CD14-positive monocyte (primary cell): ENCODE results near the gene ARSB. TPM values are rescaled to one million over a fixed set of nuclear protein-coding genes. Genes with fewer than 3 reads are reported as not detected.

ENCODE experiments used
- DNase-seq, 3 donors: peaks; one replicate each; pipeline ENCODE4 v3.0.0-alpha.2; 2011 to 2022
- H2AFZ ChIP-seq: 2 replicates; pipeline ENCODE4 v1.6.0; 2012; ENCODE audit warnings: mild to moderate bottlenecking, low read depth, low read length, inconsistent platforms; ENCODE audit not compliant: insufficient read depth, poor library complexity, severe bottlenecking
- H3K27ac ChIP-seq, 2 donors: 1 replicate in 1 of 2; 2 replicates in 1 of 2; pipeline ENCODE4 v1.5.1; 2012 to 2013; ENCODE audit warnings: low read length in 2 of 2, control low read depth in 1 of 2, inconsistent platforms in 1 of 2, low read depth in 1 of 2, mild to moderate bottlenecking in 1 of 2
- H3K27me3 ChIP-seq, 2 donors: one replicate each; pipeline versions ENCODE4 v1.6.0 to v1.6.1; 2011 to 2013; ENCODE audit warnings: low read length in 2 of 2; ENCODE audit not compliant: control insufficient read depth in 2 of 2, insufficient read depth in 2 of 2
- H3K36me3 ChIP-seq, 2 donors: replicated peaks in 1 of 2; 1 replicate in 1 of 2; 2 replicates in 1 of 2; pipeline versions ENCODE4 v1.5.1 to v1.6.1; 2012 to 2013; ENCODE audit warnings: low read length in 2 of 2, control low read depth in 1 of 2, inconsistent platforms in 1 of 2, mild to moderate bottlenecking in 1 of 2; ENCODE audit not compliant: insufficient read depth in 2 of 2, control insufficient read depth in 1 of 2
- H3K4me1 ChIP-seq, 2 donors: 1 replicate in 1 of 2; 2 replicates in 1 of 2; pipeline versions ENCODE4 v1.5.1 to v1.6.1; 2012 to 2013; ENCODE audit warnings: low read length in 2 of 2, control low read depth in 1 of 2, inconsistent platforms in 1 of 2, mild to moderate bottlenecking in 1 of 2, moderate library complexity in 1 of 2; ENCODE audit not compliant: insufficient read depth in 2 of 2, control insufficient read depth in 1 of 2
- H3K4me2 ChIP-seq: replicated peaks from 2 replicates; pipeline ENCODE3; 2012; ENCODE audit warnings: low read length, moderate library complexity, mild to moderate bottlenecking; ENCODE audit not compliant: poor library complexity, severe bottlenecking; ENCODE audit errors: extremely low read depth
- H3K4me3 ChIP-seq, 3 experiments: fragments of 200-600 bp in 1 of 3; sonication (generic) in 1 of 3; replicated peaks in 1 of 3; 1 replicate in 2 of 3; 2 replicates in 1 of 3; pipeline ENCODE4 v1.5.1; 2011 to 2013; ENCODE audit warnings: low read length in 3 of 3, mild to moderate bottlenecking in 3 of 3, control low read depth in 2 of 3, low read depth in 2 of 3, inconsistent platforms in 1 of 3, moderate library complexity in 1 of 3
- H3K79me2 ChIP-seq: 2 replicates; pipeline ENCODE4 v1.6.0; 2012; ENCODE audit warnings: mild to moderate bottlenecking, control low read depth, inconsistent platforms, low read length, moderate library complexity; ENCODE audit not compliant: insufficient read depth
- H3K9ac ChIP-seq: 2 replicates; pipeline ENCODE4 v1.6.0; 2017; ENCODE audit warnings: low read length, mild to moderate bottlenecking; ENCODE audit not compliant: insufficient read depth, poor library complexity, severe bottlenecking
- H3K9me3 ChIP-seq, 2 donors: replicated peaks in 1 of 2; 1 replicate in 1 of 2; 2 replicates in 1 of 2; pipeline versions ENCODE4 v1.5.1 to v1.6.1; 2012 to 2013; ENCODE audit warnings: low read length in 2 of 2, control low read depth in 1 of 2; ENCODE audit not compliant: control insufficient read depth in 1 of 2, insufficient read depth in 1 of 2
- H4K20me1 ChIP-seq: 2 replicates; pipeline ENCODE4 v1.6.0; 2012; ENCODE audit warnings: mild to moderate bottlenecking, low read length, control low read depth, moderate library complexity; ENCODE audit not compliant: insufficient read depth
- H3K27ac Mint-ChIP-seq, 7 donors: one replicate each; pipeline ENCODE4 v1.8.0; 2020; ENCODE audit warnings: mild to moderate bottlenecking in 7 of 7, mixed read lengths in 7 of 7, moderate library complexity in 6 of 7, inconsistent platforms in 2 of 7
- H3K27me3 Mint-ChIP-seq, 3 donors: one replicate each; pipeline ENCODE4 v1.8.0; 2021 to 2022; ENCODE audit warnings: low read depth in 3 of 3, mild to moderate bottlenecking in 3 of 3, mixed read lengths in 3 of 3, moderate library complexity in 3 of 3, inconsistent platforms in 1 of 3
- H3K36me3 Mint-ChIP-seq, 2 donors: one replicate each; pipeline ENCODE4 v1.8.0; 2020; ENCODE audit warnings: mixed read lengths in 2 of 2, inconsistent platforms in 1 of 2, mild to moderate bottlenecking in 1 of 2
- H3K4me1 Mint-ChIP-seq: one replicate; pipeline ENCODE4 v1.8.0; 2020; ENCODE audit warnings: mild to moderate bottlenecking, mixed read lengths
- H3K4me3 Mint-ChIP-seq, 2 donors: one replicate each; pipeline ENCODE4 v1.8.0; 2020; ENCODE audit warnings: mild to moderate bottlenecking in 2 of 2, mixed read lengths in 2 of 2, moderate library complexity in 1 of 2
- H3K9me3 Mint-ChIP-seq, 7 donors: one replicate each; pipeline ENCODE4 v1.8.0; 2020 to 2022; ENCODE audit warnings: mixed read lengths in 7 of 7, mild to moderate bottlenecking in 6 of 7, moderate library complexity in 6 of 7, inconsistent platforms in 2 of 7
- WGBS: methylation state at CpG from one replicate; pipeline ENCODE4 v1.1.5; 2013; ENCODE audit warnings: missing lambda C conversion rate; ENCODE audit not compliant: insufficient coverage; 5-methylcytosine and 5-hydroxymethylcytosine counted together
- intact Hi-C, 2 donors: fragments of 100-400 bp; cut with micrococcal nuclease; formaldehyde crosslinking; loops; one replicate each; pipeline versions ENCODE4 v1.15.0 to v1.15.1; 2023
- polyA plus RNA-seq, 3 donors: library from polyadenylated mRNA; depleted of rRNA in 1 of 3; unstranded in 2 of 3; stranded (reverse) in 1 of 3; fragments of 300-500 nt in 2 of 3; fragments of >200 nt in 1 of 3; fragmentation: Illumina TruSeq in 2 of 3; gene quantifications; 1 replicate in 2 of 3; 2 replicates in 1 of 3; pipeline ENCODE4 v1.2.3, GENCODE V29; 2012 to 2021
- TF ChIP-seq, protein P1 (sequence below): fragments of 200-600 bp; IDR thresholded peaks from one replicate; pipeline ENCODE4 v1.8.0; 2022; ENCODE audit warnings: antibody characterized with exemption, mild to moderate bottlenecking

Gene ARSB
- polyA plus RNA-seq, 3 donors, result 18.0 to 28.7 (median 18.1) TPM

GRCh38 chr5:78779262-78779661, 205.8 kb downstream of the ARSB start:
- H3K4me3 ChIP-seq, result no peak overlapping the region
- Mint-ChIP-seq H3K36me3 (peaks cover 29 to 38% of the 10 kb centered on the region in 2 donors), H3K9me3 (peaks cover 0 to 5% (median 0%) of the 10 kb centered on the region in 7 donors), H3K4me3 (no peak overlapping the region), H3K4me1 (no peaks in the 10 kb centered on the region), H3K27me3 (peaks cover 0 to 1% (median 0%) of the 10 kb centered on the region in 3 donors), H3K27ac (no peak overlapping the region)
- H4K20me1 ChIP-seq, result no peaks in the 10 kb centered on the region
- H2AFZ ChIP-seq, result no peak overlapping the region
- H3K27me3 ChIP-seq, result no peaks in the 10 kb centered on the region
- H3K79me2 ChIP-seq, result no peaks in the 10 kb centered on the region
- H3K9me3 ChIP-seq, result no peaks in the 10 kb centered on the region
- H3K4me1 ChIP-seq, result no peaks in the 10 kb centered on the region
- no peak overlapping the region for H3K4me2 ChIP-seq
- DNase-seq, result no peak
- WGBS, result 100% methylated on average over 1 of the region's 4 CpGs
- intact Hi-C loops, result loop anchor here in 1 of 2 donors (10.0 kb wide), 1 partner anchor 294 kb away; no protein-coding TSS in a partner anchor
- H3K27ac ChIP-seq, result no peak overlapping the region
- H3K36me3 ChIP-seq, result peaks cover 26 to 46% of the 10 kb centered on the region in 2 donors
- TF ChIP-seq, protein P1, sequence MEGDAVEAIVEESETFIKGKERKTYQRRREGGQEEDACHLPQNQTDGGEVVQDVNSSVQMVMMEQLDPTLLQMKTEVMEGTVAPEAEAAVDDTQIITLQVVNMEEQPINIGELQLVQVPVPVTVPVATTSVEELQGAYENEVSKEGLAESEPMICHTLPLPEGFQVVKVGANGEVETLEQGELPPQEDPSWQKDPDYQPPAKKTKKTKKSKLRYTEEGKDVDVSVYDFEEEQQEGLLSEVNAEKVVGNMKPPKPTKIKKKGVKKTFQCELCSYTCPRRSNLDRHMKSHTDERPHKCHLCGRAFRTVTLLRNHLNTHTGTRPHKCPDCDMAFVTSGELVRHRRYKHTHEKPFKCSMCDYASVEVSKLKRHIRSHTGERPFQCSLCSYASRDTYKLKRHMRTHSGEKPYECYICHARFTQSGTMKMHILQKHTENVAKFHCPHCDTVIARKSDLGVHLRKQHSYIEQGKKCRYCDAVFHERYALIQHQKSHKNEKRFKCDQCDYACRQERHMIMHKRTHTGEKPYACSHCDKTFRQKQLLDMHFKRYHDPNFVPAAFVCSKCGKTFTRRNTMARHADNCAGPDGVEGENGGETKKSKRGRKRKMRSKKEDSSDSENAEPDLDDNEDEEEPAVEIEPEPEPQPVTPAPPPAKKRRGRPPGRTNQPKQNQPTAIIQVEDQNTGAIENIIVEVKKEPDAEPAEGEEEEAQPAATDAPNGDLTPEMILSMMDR, result no peak
- H3K9ac ChIP-seq, result no peak overlapping the region

DNA sequence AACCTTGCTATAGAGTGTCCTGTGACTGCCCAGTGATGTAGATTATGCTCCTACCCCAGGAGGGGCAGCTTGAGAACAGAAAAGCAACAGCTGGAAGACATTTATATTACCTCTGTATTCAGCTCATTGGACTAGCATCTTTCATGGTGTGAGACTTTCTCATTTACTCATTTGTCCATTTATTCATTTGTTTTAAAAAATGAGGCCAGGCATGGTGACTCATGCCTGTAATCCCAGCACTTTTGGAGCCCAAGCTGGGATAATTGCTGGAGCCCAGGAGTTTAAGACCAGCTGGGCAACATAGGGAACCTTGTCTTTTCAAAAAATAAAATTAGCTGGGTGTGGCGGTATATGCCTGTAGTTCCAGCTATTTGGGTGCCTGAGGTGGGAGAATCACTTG, 206.6 kb downstream of the ARSB start:
- Mint-ChIP-seq H3K27ac (no peak overlapping the region), H3K4me3 (no peak overlapping the region), H3K27me3 (peaks cover 0 to 1% (median under 1%) of the 10 kb centered on the region in 3 donors), H3K4me1 (no peaks in the 10 kb centered on the region), H3K9me3 (peaks cover 0 to 5% (median 0%) of the 10 kb centered on the region in 7 donors), H3K36me3 (peaks cover 33 to 43% of the 10 kb centered on the region in 2 donors)
- no peak overlapping the region for H3K4me2 ChIP-seq
- no peaks in the 10 kb centered on the region for H3K4me1 ChIP-seq
- H3K9me3 ChIP-seq, result no peaks in the 10 kb centered on the region
- H3K79me2 ChIP-seq, result no peaks in the 10 kb centered on the region
- peaks cover 26 to 49% of the 10 kb centered on the region in 2 donors for H3K36me3 ChIP-seq
- no peak overlapping the region for H3K27ac ChIP-seq
- no peak overlapping the region for H2AFZ ChIP-seq
- TF ChIP-seq, protein P1, result no peak
- intact Hi-C loops, result loop anchor here in 1 of 2 donors (10.0 kb wide), 1 partner anchor 294 kb away; no protein-coding TSS in a partner anchor
- no peak overlapping the region for H3K9ac ChIP-seq
- no peaks in the 10 kb centered on the region for H3K27me3 ChIP-seq
- H4K20me1 ChIP-seq, result no peaks in the 10 kb centered on the region
- no peak for DNase-seq
- 100% methylated on average over 1 of the region's 1 CpG for WGBS
- no peak overlapping the region for H3K4me3 ChIP-seq
